Stimulated activated CD8-positive, alpha-beta memory T cell treated with anti-CD3 and anti-CD28 coated beads, Interleukin-4, amount 100 ng/mL, for 48 hours (primary cell): Measurements from ENCODE around the gene PSMD8.

Source experiments
- DNase-seq: peaks from one replicate; pipeline ENCODE4 v3.0.0-alpha.2; 2020

Gene PSMD8

DNA sequence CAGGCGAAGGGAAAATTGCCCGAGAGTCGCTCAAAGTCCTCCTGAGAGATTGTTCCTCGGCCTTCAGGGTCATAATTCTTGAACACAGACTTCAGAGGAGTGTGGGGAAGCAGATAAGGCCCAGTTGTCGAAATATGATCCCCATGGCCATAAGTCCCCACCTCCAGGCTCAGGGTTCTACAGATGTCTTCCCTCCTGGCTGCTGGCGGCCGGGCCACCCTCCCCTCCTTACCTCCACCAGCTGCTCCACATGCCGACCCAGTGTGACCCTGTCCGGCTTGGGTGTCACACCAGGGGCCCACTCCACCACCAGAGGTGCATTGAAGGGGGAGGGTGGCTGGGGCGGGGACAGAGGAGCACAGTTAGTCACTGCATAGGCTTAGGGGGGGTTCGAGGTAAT is 38.6 kb downstream of the PSMD8 start:
- DNase-seq: no peak

DNA sequence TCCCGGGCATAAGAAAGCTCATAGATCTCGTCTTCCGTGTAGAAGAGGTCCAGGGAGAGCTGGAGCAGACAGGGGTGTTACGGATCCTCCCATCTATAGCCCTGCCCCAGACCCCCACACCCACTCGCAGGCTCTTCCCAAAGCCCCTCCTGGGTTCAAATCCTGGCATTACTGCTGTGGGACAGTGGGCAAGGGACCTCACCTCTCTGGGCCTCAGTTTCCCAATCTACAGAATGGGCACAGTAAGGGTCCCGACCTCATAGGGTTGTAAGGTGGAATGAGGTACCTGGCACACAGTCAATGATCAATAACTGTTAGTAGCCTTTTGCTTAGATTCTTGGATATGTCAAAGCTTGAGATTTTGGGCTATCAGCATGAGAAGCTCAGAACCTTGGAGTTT is 39.0 kb downstream of the PSMD8 start:
- no peak for DNase-seq

DNA sequence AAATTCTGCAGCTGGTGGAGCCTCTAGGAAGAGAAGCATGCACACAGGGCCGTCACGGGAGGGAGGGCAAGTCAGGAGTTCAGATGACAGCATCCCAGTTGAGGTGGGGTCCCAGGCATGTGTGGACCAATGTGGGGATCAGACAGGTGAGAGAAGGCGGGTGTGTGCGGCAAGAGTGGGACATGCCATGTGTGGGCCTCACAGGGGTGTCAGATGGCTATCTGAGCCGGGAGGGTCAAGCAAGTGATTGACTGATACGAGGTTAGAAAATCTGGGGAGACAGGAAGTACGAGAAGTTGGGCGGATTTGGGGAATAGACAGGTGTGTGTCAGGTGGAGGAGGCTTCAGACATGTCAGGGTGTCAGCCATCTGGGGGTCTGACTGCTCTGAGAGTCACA is 42.8 kb downstream of the PSMD8 start:
- no peak for DNase-seq

DNA sequence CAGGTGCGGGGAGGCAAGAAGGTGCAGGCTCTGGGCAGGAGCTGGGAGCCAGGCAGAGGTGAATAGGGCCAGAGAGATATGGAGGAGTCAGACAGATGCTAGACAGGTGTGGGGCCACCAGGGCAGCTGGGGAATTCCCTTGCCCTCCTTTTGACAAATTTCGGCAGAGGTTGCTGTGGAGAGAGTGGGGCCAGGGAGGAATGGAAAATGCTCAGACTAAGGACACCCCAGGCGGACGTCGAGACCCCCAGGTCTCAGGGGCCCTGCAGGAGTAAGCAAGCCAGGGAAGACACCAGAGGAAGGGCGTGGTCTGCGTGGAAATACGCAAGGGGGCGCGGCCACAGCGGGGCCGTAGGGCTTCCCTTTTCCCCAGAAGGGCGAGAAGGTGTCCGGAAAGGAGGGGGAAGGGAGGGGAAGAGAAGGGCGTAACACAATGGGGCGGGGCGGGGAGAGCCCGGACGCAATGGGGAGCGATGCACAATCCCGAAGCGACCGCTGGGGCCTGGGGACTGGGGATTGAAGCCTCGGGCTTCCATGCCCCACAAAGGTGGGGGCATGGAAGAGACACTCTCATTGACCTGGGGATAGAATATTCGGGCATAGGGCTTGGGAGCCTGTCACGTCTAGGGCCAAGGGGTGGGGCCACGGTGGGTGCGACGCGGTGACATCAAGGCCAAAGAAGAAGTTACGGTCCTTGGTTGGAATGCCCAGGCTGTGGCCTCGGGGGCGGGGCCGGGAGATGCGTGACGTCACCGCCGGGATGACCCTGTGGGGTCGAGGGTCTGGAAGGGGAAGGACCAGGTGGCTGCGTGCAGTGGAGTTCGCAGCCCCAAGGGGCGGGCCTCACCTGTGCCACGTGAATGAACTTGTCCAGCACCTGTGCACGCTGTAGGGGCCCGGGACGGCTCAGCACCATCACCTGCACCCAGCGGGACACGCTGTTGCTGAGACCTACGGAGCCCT is 43.5 kb downstream of the PSMD8 start:
- DNase-seq: peak; percentile 79

DNA sequence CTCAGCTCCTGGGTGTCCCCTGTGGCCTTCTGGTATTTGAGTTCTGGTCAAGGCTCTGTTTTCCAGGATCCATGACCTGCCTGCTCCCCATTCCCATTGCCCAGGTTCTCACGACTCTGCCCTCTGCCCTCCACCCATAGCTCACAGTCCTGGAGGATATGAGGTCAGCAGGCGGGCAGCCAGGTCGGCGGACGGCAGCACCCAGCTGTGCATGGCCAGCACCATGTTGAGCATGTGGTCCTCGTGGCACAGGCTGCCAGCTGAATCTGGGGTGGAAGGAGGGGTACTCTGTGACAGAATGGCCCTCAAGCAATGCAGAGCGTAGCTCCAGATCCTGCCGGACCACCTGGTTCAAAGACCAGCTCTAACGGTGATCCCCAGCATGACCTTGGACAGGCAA is 46.6 kb downstream of the PSMD8 start:
- DNase-seq: no peak

DNA sequence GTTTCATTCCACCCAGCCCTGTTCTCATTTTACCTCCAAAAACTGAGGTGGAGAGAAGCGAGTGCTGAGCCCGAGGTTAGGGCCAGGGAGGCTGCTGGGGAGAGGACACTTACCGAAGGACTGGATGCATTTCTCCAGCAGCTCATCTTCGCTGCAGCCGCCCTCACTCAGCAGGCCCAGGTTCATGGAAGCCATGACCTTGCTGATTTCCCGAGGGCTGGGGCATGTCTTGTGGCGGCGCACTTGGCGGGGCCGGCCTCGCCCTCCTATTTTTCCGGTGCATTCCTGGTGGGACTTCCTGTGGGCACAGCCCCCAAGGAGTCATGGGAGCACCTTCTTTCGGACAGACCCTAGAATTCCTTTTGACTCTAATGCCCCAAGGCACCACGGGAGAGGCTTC is 47.5 kb downstream of the PSMD8 start:
- DNase-seq: no peak

DNA sequence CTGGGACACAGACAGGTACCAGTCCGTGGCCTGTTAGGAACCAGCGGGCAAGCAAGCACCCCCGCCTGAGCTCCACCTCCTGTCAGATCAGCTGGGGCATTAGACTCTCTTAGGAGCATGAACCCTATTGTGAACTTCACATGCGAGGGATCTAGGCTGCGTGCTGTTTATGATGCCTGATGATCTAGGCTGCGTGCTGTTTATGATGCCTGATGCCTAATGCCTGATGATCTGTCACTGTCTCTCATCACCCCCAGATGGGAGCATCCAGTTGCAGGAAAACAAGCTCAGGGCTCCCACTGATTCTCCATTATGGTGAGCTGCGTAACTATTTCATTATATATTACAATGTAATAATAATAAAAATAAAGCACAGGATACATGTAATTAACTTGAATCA is 48.1 kb downstream of the PSMD8 start:
- no peak for DNase-seq

DNA sequence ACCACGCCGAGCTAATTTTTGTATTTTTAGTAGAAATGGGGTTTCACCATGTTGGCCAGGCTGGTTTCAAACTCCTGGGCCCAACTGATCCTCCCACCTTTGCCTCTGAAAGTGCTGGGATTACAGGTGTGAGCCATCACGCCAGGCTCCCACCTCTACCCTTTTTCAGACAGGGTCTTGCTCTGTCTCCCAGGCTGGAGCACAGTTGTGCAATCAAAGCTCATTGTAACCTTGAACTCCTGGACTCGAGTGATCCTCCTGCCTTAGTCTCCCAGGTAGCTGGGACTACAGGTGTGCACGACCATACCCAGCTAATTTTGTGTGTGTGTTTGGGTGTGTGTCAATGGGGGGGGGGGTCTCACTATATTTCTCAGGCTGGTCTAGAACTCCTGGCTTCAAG is 49.9 kb downstream of the PSMD8 start:
- no peak for DNase-seq

DNA sequence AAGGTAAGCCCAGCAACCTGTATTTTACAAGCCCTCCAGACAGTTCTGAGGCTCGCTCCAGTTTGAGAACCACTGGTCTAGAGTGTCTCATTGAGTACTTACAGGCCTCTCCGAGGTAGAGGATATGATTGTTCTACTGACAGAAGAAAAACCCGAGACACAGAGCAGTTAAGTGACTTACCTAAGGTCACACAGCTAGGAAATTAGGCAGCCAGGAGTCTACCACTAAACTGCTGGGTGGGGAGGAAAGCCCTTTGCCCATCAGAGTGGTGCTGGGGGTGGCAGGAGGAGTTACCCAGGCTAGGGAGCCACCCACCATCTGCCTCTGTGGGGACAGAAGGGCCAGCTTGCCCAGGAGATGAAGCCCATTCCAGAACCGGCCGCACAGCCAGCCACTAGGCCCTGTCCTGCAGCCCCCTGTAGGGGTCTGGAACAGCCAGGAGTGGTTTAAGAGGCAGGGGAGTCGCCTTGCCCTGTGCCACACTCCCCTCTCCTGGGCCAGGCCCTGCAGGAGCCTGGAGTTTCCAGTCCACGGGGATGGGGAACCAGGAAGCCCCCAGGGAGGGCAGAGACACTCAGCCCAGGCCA is 50.9 kb downstream of the PSMD8 start:
- DNase-seq: no peak

DNA sequence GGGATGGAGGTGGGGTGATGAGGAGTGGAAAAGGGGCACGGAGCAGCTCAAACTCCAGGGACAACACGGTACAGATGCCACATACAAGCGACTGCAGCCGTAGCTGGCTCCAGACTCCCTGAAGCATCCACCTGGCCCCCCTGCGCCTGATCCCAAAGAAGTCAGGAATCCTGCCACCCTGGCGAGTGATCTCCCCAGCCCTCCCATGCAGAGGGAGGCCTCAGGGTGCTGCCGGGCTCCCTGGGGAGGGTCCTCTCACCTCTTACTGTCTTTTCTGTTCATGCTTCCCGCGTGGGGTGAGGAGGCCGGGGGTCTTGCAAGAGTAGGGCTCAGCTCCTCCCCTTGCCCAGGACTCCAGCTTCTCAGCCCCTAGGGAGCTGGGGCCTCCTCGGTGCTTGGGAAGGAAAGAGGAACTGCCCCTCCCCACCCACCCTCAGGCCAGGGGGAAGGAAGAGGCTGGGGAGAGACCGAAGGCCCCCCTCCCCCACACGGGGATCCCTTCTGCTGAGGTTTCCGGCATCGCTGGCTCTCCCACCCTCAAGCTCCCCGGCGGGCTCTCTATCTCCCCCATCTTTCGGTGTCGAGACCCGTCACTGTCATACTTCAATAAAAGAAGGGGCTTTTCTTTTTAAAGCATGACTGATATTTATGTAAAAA is 51.6 kb downstream of the PSMD8 start, which contains the start of gene RASGRP4:
Gene RASGRP4, minus strand, starts transcription at position 410 of the 657 bp plus-strand sequence. Its CDS starts 128 bp downstream, at position 282.
- peak; percentile 70 for DNase-seq

DNA sequence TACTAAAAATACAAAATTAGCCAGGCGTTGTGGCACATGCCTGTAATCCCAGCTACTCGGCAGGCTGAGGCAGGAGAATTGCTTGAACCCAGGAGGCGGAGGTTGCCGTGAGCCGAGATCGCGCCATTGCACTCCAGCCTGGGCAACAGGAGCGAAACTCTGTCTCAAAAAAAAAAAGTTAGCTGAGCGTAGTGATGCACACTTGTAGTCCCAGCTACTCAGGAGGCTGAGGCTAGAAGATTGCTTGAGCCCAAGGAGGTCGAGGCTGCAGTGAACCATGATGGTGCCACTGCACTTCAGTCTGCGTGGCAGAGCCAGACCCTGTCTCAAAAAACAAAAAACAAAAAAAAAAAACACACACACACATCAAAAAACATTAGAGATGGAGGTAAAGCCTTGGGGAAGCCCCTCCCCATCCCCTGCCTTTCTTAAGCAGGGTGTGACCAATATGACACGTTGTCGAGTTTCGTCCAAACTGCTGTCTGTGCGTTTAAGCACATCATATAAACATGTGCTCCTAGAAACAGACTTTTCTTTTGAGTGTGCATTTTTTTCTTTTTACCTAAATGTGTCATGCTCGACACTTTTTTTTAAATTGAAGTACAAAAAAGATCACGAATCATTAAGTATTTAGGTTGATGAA is 52.8 kb downstream of the PSMD8 start:
- DNase-seq: peak; percentile 69

DNA sequence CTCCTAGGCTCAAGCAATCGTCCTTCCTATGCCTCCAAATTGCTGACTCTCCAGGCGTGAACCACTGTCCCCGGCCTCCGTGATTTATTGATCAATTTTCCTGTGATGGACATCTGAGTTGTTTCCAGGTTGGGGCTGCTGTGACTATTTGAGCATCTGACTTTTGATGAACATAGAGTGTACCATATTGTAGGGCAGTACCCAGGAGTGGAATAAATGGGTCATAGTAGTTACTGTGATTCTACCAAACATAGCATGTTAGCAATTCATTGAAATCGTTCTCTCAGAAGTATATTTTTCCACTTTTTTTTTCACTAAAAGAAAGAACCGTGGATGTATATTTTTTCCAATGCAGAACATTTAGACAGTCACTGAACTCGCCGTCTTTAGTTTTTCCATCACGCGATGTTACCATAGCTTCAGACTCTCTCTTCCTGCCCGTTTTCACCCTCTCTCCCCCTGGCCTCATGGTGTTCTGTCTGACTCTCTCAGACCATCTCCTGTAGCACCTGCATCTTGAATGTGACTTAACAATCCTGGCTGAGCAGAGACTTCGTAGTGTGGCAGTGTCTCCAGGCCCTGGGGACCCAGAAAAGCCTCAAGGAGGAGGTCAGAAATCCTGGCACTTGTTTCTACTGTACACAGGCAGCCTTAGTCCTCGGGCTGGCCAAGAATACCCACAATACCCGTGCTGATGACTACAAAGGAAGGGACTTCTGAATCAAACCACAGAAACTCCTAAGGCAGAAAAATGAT is 54.9 kb downstream of the PSMD8 start:
- DNase-seq: peak; percentile 43

DNA sequence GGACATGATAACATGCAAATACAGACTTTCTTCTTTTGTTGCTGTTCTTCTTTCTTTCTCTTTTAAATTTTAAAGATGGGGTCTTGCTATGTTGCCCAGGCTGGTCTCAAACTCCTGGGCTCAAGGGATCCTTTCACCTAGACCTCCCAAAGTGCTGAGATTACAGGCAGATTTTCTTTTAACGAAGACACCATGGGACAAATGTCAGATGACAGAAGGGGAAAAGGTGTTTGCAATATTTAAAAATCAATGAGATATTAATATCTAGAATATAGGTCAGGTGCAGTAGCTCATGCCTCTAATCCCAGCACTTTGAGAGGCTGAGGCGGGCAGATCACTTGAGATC is 55.4 kb downstream of the PSMD8 start:
- DNase-seq: no peak

DNA sequence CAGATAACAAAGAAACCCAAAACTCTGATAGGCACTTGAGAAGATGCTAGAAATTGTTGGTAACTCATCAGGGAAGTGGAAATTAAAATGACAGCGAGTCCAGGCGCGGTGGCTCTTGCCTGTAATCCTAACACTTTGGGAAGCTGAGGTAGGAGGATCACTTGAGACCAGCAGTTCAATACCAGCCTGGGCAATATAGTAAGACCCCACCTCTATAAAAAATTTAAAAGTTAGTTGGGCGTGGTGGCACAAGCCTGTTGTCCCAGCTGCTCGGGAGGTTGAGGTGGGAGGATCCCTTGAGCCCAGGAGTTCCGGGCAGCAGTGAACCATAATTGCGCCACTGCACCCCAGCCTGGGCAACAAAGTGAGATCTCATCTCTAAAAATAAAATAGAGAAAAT is 56.6 kb downstream of the PSMD8 start:
- DNase-seq: no peak

DNA sequence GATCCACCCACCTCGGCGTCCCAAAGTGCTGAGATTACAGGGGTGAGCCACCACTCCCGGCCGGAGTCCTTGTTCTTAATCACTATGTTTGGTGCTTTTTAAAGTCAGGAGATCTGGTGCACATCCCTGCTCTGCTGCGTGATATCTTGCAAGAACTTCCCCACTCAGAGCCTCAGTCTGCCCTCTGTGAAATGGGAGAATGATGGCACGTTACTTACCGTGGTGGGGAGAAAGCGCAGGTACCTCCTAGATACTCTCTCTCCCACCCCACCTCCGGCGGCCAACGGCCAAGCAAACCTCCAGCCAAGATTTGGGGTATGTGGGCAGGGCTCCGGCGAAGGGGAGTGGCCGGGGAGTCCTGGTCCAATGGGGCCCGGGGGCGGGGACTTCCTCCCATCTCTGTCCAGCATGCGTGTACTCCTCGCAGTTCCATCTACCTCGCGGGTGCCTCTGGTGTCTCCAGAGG is 58.9 kb downstream of the PSMD8 start, which contains the start of gene RYR1:
Gene RYR1, plus strand, starts transcription at position 424 of the 466 bp plus-strand sequence. CDS start 139 bp downstream, outside the sequence.
- peak; percentile 79 for DNase-seq
